K562 treated with DMSO at 1 percent for 48 hours (cell line): ENCODE data around the gene AMHR2. TPM values are rescaled to one million over a fixed set of nuclear protein-coding genes. Genes with fewer than 3 reads are reported as not detected.

Experiments
- total RNA-seq: library from RNA; unstranded; fragments of 300-600 nt; gene quantifications from 2 replicates; pipeline ENCODE4 v1.2.3, GENCODE V29; 2022; ENCODE audit warnings: low replicate concordance; ENCODE audit errors: extremely low read depth

Gene AMHR2
- total RNA-seq = not detected in 2 replicates

DNA sequence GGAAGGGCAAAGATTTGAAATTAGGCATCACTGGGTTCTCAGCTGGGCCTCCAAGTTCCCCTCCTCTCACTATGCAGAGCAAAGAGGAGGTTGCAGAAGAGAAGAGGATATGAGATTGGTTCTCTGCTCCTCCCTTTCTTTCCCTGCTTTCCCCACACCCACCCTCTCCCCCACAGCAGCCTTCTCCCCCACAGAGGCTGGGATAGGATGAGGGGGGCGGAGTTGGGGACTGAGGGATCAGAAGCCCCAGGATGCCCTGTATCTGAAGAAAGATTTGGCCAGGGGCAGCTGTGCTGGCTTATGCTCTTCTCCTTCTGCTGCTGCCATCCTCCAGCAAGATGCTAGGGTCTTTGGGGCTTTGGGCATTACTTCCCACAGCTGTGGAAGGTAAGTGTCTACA is at the start of gene AMHR2:
Gene AMHR2, plus strand, starts transcription at position 259 of the 400 bp plus-strand sequence. Its CDS starts 80 bp downstream, at position 339.

GRCh38 chr12:53380104-53380793 is 43.4 kb upstream of the AMHR2 start, which contains the start of gene SP1:
SP1 (plus strand) TSS chr12:53380176; CDS start chr12:53380292, 116 bp downstream.

DNA sequence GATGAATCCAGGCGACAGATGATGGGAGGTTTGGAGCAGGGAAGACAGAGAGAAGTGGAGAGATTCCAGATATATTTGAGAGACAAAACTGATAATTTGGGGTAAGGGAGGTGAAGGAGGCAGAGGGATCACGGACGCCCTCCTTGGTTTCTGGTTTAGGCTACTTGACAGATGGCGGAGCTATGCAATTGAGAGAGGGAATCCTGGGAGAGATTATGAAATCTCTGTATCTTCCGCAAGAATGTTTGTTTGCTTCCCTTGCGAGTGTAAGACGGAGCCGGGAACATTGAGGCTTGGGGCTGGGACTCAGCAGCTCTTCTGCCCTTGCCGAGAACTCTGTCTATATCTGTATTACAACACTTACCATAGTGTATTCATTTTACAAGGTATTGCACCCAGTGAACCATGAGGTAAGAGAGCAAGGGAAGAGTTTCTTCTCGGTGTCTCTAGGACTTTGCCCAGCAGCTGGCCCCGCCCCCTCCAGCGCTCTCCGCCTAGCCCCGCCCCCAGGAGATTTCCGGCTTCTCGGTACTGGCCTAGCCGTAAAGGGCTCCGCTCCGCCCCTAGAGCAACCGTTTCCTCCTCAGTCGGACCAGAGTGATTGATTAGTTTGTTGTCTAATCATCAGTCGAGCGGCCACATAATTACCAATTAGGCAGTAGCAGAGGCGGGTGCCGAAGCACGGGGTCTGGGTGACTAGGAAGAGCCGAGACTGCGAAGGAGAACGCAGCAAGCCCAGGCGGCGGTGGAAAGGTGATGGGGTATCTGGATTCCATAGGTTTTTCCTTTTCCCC is 17.6 kb downstream of the AMHR2 start, which contains the start of gene PRR13:
Gene PRR13, plus strand, starts transcription at position 695 of the 794 bp plus-strand sequence. CDS start 981 bp downstream, outside the sequence.

DNA sequence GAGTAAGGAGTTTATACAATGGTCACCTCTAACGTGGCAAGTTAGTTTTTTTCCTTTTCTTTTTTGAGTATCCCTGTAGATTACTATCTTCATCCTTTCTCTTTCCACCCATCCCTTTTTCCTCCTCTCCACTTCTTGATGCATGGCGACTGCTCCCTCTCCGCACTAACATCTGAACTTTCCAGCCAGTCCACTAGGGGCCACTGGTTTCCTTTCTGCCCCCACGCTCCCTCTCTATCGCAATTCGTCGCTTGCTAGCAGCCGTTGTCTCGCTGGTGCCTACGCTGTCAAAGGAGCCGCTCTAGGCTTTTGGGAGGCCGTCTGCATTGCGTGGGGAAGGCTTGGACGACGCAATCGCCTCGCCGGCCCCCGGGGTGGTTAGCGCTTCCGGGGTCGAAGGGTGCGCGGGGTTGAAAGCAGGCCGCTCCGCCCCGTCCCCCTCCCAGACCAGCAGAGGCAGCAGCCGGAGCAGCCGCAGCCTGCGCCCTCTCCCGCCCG is 28.1 kb downstream of the AMHR2 start, which contains the start of gene PCBP2:
Gene PCBP2, plus strand, starts transcription at position 442 of the 498 bp plus-strand sequence. CDS start 2,699 bp downstream, outside the sequence.

Other genes with a start within 250 kb of the AMHR2 start
- gene ZNF740, start 243.1 kb upstream of the AMHR2 start, total RNA-seq = not detected in 2 replicates
- gene CSAD, start 242.9 kb upstream of the AMHR2 start, total RNA-seq = not detected in 2 replicates
- not detected in 2 replicates for gene ITGB7, start 216.6 kb upstream of the AMHR2 start, total RNA-seq
- gene RARG, start 191.6 kb upstream of the AMHR2 start, total RNA-seq = not detected in 2 replicates
- not detected in 2 replicates for gene ESPL1, start 155.6 kb upstream of the AMHR2 start, total RNA-seq
- not detected in 2 replicates for gene PFDN5, start 128.3 kb upstream of the AMHR2 start, total RNA-seq
- gene MYG1, start 124.2 kb upstream of the AMHR2 start, total RNA-seq = not detected in 2 replicates
- 870 TPM in 1 of 2 replicates, not detected in the other for gene AAAS, start 102.2 kb upstream of the AMHR2 start, total RNA-seq
- not detected in 2 replicates for gene SP7, start 87.5 kb upstream of the AMHR2 start, total RNA-seq
- not detected in 2 replicates for gene SP1, start 43.7 kb upstream of the AMHR2 start, total RNA-seq
- gene PRR13, start 17.9 kb downstream of the AMHR2 start, total RNA-seq = not detected in 2 replicates
- 314 and 817 TPM in 2 replicates for gene PCBP2, start 28.2 kb downstream of the AMHR2 start, total RNA-seq
- not detected in 2 replicates for gene MAP3K12, start 75.6 kb downstream of the AMHR2 start, total RNA-seq
- gene TARBP2, start 77.4 kb downstream of the AMHR2 start, total RNA-seq = not detected in 2 replicates
- not detected in 2 replicates for gene NPFF, start 83.6 kb downstream of the AMHR2 start, total RNA-seq
- gene ATF7, start 202.5 kb downstream of the AMHR2 start, total RNA-seq = not detected in 2 replicates